PFSK-1 (cell line): ENCODE data around the gene SLC24A3.

Experiments used
- FOXP2 ChIP-seq: optimal IDR thresholded peaks from 2 replicates; pipeline ENCODE3; 2011; ENCODE audit warnings: borderline replicate concordance, control low read depth, inconsistent platforms; ENCODE audit not compliant: insufficient read depth; ENCODE audit errors: extremely low read length, extremely low read depth
- POLR2AphosphoS5 ChIP-seq: IDR thresholded peaks from 2 replicates; pipeline ENCODE4 v1.6.1; 2012; ENCODE audit warnings: low read depth, mild to moderate bottlenecking, control low read depth, low read length, moderate library complexity
- REST ChIP-seq, 2 experiments: IDR thresholded peaks; 2 replicates each; pipeline versions ENCODE4 v1.6.1 to v1.8.0; 2011 to 2012; ENCODE audit warnings: low read depth in 2 of 2, low read length in 2 of 2, control low read depth in 1 of 2, inconsistent platforms in 1 of 2, mild to moderate bottlenecking in 1 of 2, moderate library complexity in 1 of 2; ENCODE audit not compliant: insufficient read depth in 1 of 2
- SIN3A ChIP-seq: IDR thresholded peaks from 2 replicates; pipeline ENCODE4 v1.6.1; 2012; ENCODE audit warnings: mild to moderate bottlenecking, low read length, moderate library complexity, borderline replicate concordance; ENCODE audit not compliant: insufficient read depth
- TAF1 ChIP-seq: IDR thresholded peaks from 2 replicates; pipeline ENCODE4 v1.6.1; 2012; ENCODE audit warnings: low read length, control low read depth, borderline replicate concordance; ENCODE audit not compliant: insufficient read depth

The SLC24A3 gene

GRCh38 chr20:19749618-19750071 is 537.2 kb downstream of the SLC24A3 start:
- TF ChIP-seq REST (IDR thresholded peaks at IDR 0.05; ENCODE audit: insufficient read depth in 1 of 2, low read depth in 2 of 2, low read length in 2 of 2) = no peak
- no peak for TF ChIP-seq POLR2AphosphoS5

- TF ChIP-seq FOXP2 (no peak), SIN3A (no peak)
These were observed 537.7 kb downstream of the SLC24A3 start for GRCh38 chr20:19750101-19750606.

- no peak for TF ChIP-seq FOXP2
- TF ChIP-seq REST (IDR thresholded peaks at IDR 0.05; ENCODE audit: insufficient read depth in 1 of 2, low read depth in 2 of 2, low read length in 2 of 2) = no peak
These were observed 538.6 kb downstream of the SLC24A3 start for GRCh38 chr20:19750907-19751636.

- TF ChIP-seq TAF1 (no peak), FOXP2 (no peak), REST (IDR thresholded peaks at IDR 0.05; ENCODE audit: insufficient read depth in 1 of 2, low read depth in 2 of 2, low read length in 2 of 2) (no peak), POLR2AphosphoS5 (no peak), SIN3A (no peak)
These were observed 544.5 kb downstream of the SLC24A3 start for GRCh38 chr20:19756761-19757486.

GRCh38 chr20:19757487-19758132 is 545.2 kb downstream of the SLC24A3 start:
- TF ChIP-seq FOXP2 (peak; percentile 21), SIN3A (no peak)

- no peak for TF ChIP-seq FOXP2
- no peak for TF ChIP-seq SIN3A
- TF ChIP-seq TAF1 = no peak
- no peak for TF ChIP-seq REST (IDR thresholded peaks at IDR 0.05; ENCODE audit: insufficient read depth in 1 of 2, low read depth in 2 of 2, low read length in 2 of 2)
- no peak for TF ChIP-seq POLR2AphosphoS5
These were observed 545.7 kb downstream of the SLC24A3 start, which contains the start of gene RIN2 for GRCh38 chr20:19758133-19758500. TSS of gene RIN2 (plus strand) at chr20:19758258. CDS start at chr20:19889602, 131,344 bp downstream.
